Adrenal gland (tissue), 19 donors: ENCODE data around the gene RPL6. TPM values are rescaled to one million over a fixed set of nuclear protein-coding genes. Genes with fewer than 3 reads are reported as not detected.
A peak's percentile ranks its signal among the peaks of the same experiment; 100 is the strongest.

Source experiments
- DNase-seq, 7 donors: peaks; one replicate each; pipeline ENCODE4 v3.0.0-alpha.2; 2019 to 2020
- H3K27ac ChIP-seq, 5 donors: fragments of 200-600 bp; sonication (generic) in 4 of 5; 1 replicate in 3 of 5; 2 replicates in 2 of 5; pipeline versions ENCODE4 v1.5.1 to v1.8.0; 2016 to 2020; ENCODE audit warnings: mild to moderate bottlenecking in 1 of 5
- H3K27me3 ChIP-seq: fragments of 200-600 bp; 2 replicates; pipeline ENCODE4 v1.8.0; 2021
- H3K36me3 ChIP-seq, 2 donors: fragments of 200-600 bp; replicated peaks in 1 of 2; 1 replicate in 1 of 2; 2 replicates in 1 of 2; pipeline versions ENCODE4 v1.5.1 to v1.8.0; 2018 to 2022
- H3K4me1 ChIP-seq, 2 donors: fragments of 200-600 bp; replicated peaks in 1 of 2; 1 replicate in 1 of 2; 2 replicates in 1 of 2; pipeline versions ENCODE4 v1.5.1 to v1.8.0; 2018 to 2021
- H3K4me3 ChIP-seq, 4 donors: fragments of 200-600 bp; sonication (generic) in 3 of 4; one replicate each; pipeline ENCODE4 v1.5.1; 2016 to 2018
- H3K9me3 ChIP-seq, 3 donors: fragments of 200-600 bp; sonication (generic) in 1 of 3; replicated peaks in 1 of 3; 1 replicate in 2 of 3; 2 replicates in 1 of 3; pipeline versions ENCODE4 v1.5.1 to v1.8.0; 2016 to 2021
- CTCF ChIP-seq, 6 experiments: fragments of 450-650 bp in 4 of 6; fragments of 200-600 bp in 2 of 6; sonication (generic) in 1 of 6; IDR thresholded peaks; 1 replicate in 5 of 6; 2 replicates in 1 of 6; pipeline versions ENCODE4 v1.5.1 to v1.8.0; 2016 to 2021; ENCODE audit warnings: antibody characterized with exemption in 6 of 6, mild to moderate bottlenecking in 2 of 6, moderate library complexity in 1 of 6
- POLR2A ChIP-seq, 2 donors: fragments of 450-650 bp; IDR thresholded peaks; one replicate each; pipeline ENCODE4 v1.6.1; 2017; ENCODE audit warnings: antibody characterized with exemption in 2 of 2, mild to moderate bottlenecking in 2 of 2, moderate library complexity in 1 of 2
- whole genome bisulfite sequencing, 4 donors: extraction: QIAGEN DNeasy Blood & Tissue Kit in 2 of 4; methylation state at CpG; one replicate each; pipeline versions ENCODE4 v1.1.5 to v1.1.7; 2013 to 2017; 5-methylcytosine and 5-hydroxymethylcytosine counted together
- intact Hi-C, 2 donors: fragments of 100-400 bp; cut with DNase I; formaldehyde crosslinking; loops; one replicate each; pipeline versions ENCODE4 v1.14.1 to v1.15.0; 2022 to 2023
- long read RNA-seq, 10 donors: library from polyadenylated mRNA in 3 of 10; unstranded in 2 of 10; stranded (forward) in 1 of 10; transcript quantifications; one replicate each; pipeline ENCODE4 v2.0.0 and lab custom pipeline, GENCODE V29; 2021 to 2026
- polyA plus RNA-seq, 3 donors: library from polyadenylated mRNA; stranded (reverse); fragments of 200-250 nt in 2 of 3; fragments of 350-450 nt in 1 of 3; fragmentation: Illumina TruSeq in 1 of 3; extraction: RNeasy Lipid Tissue Mini Kit (QIAGEN cat#74804) in 1 of 3; gene quantifications; one replicate each; pipeline ENCODE4 v1.2.3, GENCODE V29; 2013 to 2014
- total RNA-seq, 9 donors: library from RNA; depleted of rRNA in 4 of 9; stranded (reverse); fragments of >200 nt in 4 of 9; fragments of 120-200 nt in 1 of 9; fragmentation: NEBNext Ultra II Directional in 1 of 9; extraction: Animal tissue kit (Norgen Biotek cat#: 25700) in 1 of 9; gene quantifications; one replicate each; pipeline versions ENCODE4 v1.1.0 to v1.2.4, GENCODE V29; 2013 to 2023
- donor health status: healthy with polysubstance abuse.
- donor health status: Bipolar disorder and iron deficiency.
- donor health status: DM: yes; HTN: yes; CAD: no.
- donor health status: DM: no; HTN: no; CAD: no.
- donor health status: DM: no; HTN: no; CAD: no.
- donor health status: DM: yes; HTN: yes; CAD: no.

The RPL6 gene
- total RNA-seq: 1,000 to 10,000 TPM in 8 of 9 donors, 100 to 1,000 TPM in 1; 976 to 1,900 (median 1,219) TPM
- 1,000 to 10,000 TPM; 1,773 to 2,265 (median 1,796) TPM for polyA plus RNA-seq
- long read RNA-seq, donor 1, transcript RPL6-202 (7 exons, 1,074 nt): minor isoform, 29 of 737 reads
- long read RNA-seq, donor 1, transcript RPL6-204 (2 exons, 612 nt): minor isoform, 9 of 737 reads
- long read RNA-seq, donor 1, transcript RPL6-205 (3 exons, 583 nt): minor isoform, 14 of 737 reads
- long read RNA-seq, donor 1, transcript RPL6-201 (7 exons, 947 nt): major isoform, 302 of 737 reads
- long read RNA-seq, donor 1, partial matches to known transcripts: 362 of 737 reads
- long read RNA-seq, donor 1, other reads (novel, unspliced or antisense): 17 of 737 reads
- long read RNA-seq, donor 2, transcript RPL6-205 (3 exons, 583 nt): minor isoform, 6 of 377 reads
- long read RNA-seq, donor 2, transcript RPL6-204 (2 exons, 612 nt): minor isoform, 6 of 377 reads
- long read RNA-seq, donor 2, transcript RPL6-202 (7 exons, 1,074 nt): minor isoform, 7 of 377 reads
- long read RNA-seq, donor 2, transcript RPL6-201 (7 exons, 947 nt): major isoform, 165 of 377 reads
- long read RNA-seq, donor 2, partial matches to known transcripts: 184 of 377 reads
- long read RNA-seq, donor 2, other reads (novel, unspliced or antisense): 8 of 377 reads
- long read RNA-seq, donor 3, transcript RPL6-202 (7 exons, 1,074 nt): minor isoform, 18 of 484 reads
- long read RNA-seq, donor 3, transcript RPL6-201 (7 exons, 947 nt): major isoform, 192 of 484 reads
- long read RNA-seq, donor 3, transcript RPL6-205 (3 exons, 583 nt): minor isoform, 11 of 484 reads
- long read RNA-seq, donor 3, transcript RPL6-204 (2 exons, 612 nt): minor isoform, 12 of 484 reads
- long read RNA-seq, donor 3, partial matches to known transcripts: 235 of 484 reads
- long read RNA-seq, donor 3, other reads (novel, unspliced or antisense): 14 of 484 reads
- long read RNA-seq, donor 4, transcript RPL6-202 (7 exons, 1,074 nt): minor isoform, 5 of 1,428 reads
- long read RNA-seq, donor 4, transcript RPL6-201 (7 exons, 947 nt): major isoform, 911 of 1,428 reads
- long read RNA-seq, donor 4, partial matches to known transcripts: 496 of 1,428 reads
- long read RNA-seq, donor 4, other reads (novel, unspliced or antisense): 16 of 1,428 reads
- long read RNA-seq, donor 5, transcript RPL6-201 (7 exons, 947 nt): major isoform, 615 of 729 reads
- long read RNA-seq, donor 5, transcript RPL6-202 (7 exons, 1,074 nt): minor isoform, 8 of 729 reads
- long read RNA-seq, donor 5, partial matches to known transcripts: 94 of 729 reads
- long read RNA-seq, donor 5, other reads (novel, unspliced or antisense): 12 of 729 reads
- long read RNA-seq, donor 6, transcript RPL6-202 (7 exons, 1,074 nt): minor isoform, 11 of 1,326 reads
- long read RNA-seq, donor 6, transcript RPL6-201 (7 exons, 947 nt): major isoform, 808 of 1,326 reads
- long read RNA-seq, donor 6, partial matches to known transcripts: 488 of 1,326 reads
- long read RNA-seq, donor 6, other reads (novel, unspliced or antisense): 19 of 1,326 reads
- long read RNA-seq, donor 7, transcript RPL6-205 (3 exons, 583 nt): minor isoform, 17 of 358 reads
- long read RNA-seq, donor 7, transcript RPL6-204 (2 exons, 612 nt): minor isoform, 5 of 358 reads
- long read RNA-seq, donor 7, transcript RPL6-201 (7 exons, 947 nt): major isoform, 133 of 358 reads
- long read RNA-seq, donor 7, transcript RPL6-202 (7 exons, 1,074 nt): minor isoform, 7 of 358 reads
- long read RNA-seq, donor 7, partial matches to known transcripts: 180 of 358 reads
- long read RNA-seq, donor 7, other reads (novel, unspliced or antisense): 16 of 358 reads
- long read RNA-seq, donor 8, transcript RPL6-205 (3 exons, 583 nt): minor isoform, 7 of 512 reads
- long read RNA-seq, donor 8, transcript RPL6-202 (7 exons, 1,074 nt): minor isoform, 21 of 512 reads
- long read RNA-seq, donor 8, transcript RPL6-201 (7 exons, 947 nt): major isoform, 248 of 512 reads
- long read RNA-seq, donor 8, partial matches to known transcripts: 210 of 512 reads
- long read RNA-seq, donor 8, other reads (novel, unspliced or antisense): 21 of 512 reads
- long read RNA-seq, donor 9, transcript RPL6-204 (2 exons, 612 nt): minor isoform, 13 of 581 reads
- long read RNA-seq, donor 9, transcript RPL6-202 (7 exons, 1,074 nt): minor isoform, 17 of 581 reads
- long read RNA-seq, donor 9, transcript RPL6-205 (3 exons, 583 nt): minor isoform, 15 of 581 reads
- long read RNA-seq, donor 9, transcript RPL6-201 (7 exons, 947 nt): major isoform, 207 of 581 reads
- long read RNA-seq, donor 9, partial matches to known transcripts: 308 of 581 reads
- long read RNA-seq, donor 9, other reads (novel, unspliced or antisense): 16 of 581 reads
- long read RNA-seq, donor 10, transcript RPL6-201 (7 exons, 947 nt): major isoform, 78 of 150 reads
- long read RNA-seq, donor 10, transcript RPL6-202 (7 exons, 1,074 nt): minor isoform, 9 of 150 reads
- long read RNA-seq, donor 10, partial matches to known transcripts: 53 of 150 reads
- long read RNA-seq, donor 10, other reads (novel, unspliced or antisense): 6 of 150 reads

DNA sequence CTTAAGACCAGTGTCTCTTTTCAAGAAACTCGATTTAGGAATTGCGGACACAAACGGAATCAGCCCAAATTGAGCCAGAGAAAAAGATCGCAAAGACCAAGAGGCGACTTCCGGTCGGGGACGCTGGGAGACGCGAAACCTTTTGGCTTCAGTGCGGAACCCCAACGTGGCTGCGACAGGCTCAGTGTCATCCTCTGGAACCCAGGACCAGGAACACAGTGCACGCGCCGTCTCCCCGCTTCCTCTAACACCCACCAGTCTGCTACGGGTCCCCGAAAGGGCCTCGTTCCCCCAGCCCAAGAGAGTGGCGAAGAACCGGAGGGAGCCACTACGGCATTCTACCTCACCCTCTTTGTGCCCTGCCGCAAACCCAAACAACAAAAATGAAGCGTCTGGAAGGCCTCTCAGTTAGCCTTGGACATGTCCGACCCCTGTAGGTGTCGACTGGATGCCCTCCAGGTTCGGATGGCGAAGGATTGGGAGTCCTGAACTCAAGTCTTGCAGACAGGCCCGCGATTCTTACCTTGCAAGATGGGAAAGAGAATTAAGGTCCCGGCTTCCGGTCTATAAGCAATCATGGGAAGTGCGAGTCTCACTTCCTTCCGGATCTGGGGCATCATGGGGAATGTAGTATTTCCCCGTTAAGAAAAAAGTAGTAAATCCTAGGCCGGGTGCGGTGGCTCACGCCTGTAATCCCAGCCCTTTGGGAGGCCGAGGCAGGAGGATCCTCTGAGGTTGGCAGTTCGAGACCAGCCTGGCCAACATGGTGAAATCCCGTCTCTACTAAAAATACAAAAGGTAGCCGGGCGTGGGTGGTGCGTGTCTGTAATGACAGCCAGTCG, at the start of gene RPL6:
Gene RPL6, minus strand, starts transcription at position 542 of the 842 bp plus-strand sequence. CDS start 949 bp downstream, outside the sequence.
- Histone ChIP-seq H3K4me1 (peaks cover 11 to 17% of the 10 kb centered on the region in 2 donors), H3K9me3 (no peaks in the 10 kb centered on the region), H3K27me3 (no peaks in the 10 kb centered on the region), H3K4me3 (peak within 1 kb of the TSS; percentile 57 to 89 (median 72)), H3K36me3 (peaks cover 0 to 38% of the 10 kb centered on the region in 2 donors), H3K27ac (peak within 1 kb of the TSS; percentile 82 to 91 (median 90))
- 10 to 16% (median 11%) methylated on average over 25 to 46 of the region's 46 CpGs for WGBS, 4 donors
- intact Hi-C loops: no loop called here
- no peak for TF ChIP-seq CTCF (IDR thresholded peaks at IDR 0.05)
- peak in 1 of 2 donors; percentile 83 for TF ChIP-seq POLR2A (IDR thresholded peaks at IDR 0.05)
- DNase-seq: peak; percentile 80 to 93 (median 87)

- Histone ChIP-seq H3K4me1 (no peaks in the 10 kb centered on the region), H3K36me3 (peaks cover 0 to 47% of the 10 kb centered on the region in 2 donors), H3K27ac (no peak overlapping the region), H3K4me3 (no peak overlapping the region), H3K27me3 (no peaks in the 10 kb centered on the region), H3K9me3 (no peaks in the 10 kb centered on the region)
- no peak for DNase-seq
- TF ChIP-seq CTCF (IDR thresholded peaks at IDR 0.05) (no peak), POLR2A (IDR thresholded peaks at IDR 0.05) (no peak)
- 93 to 97% (median 96%) methylated on average over 5 of the region's 5 CpGs for WGBS, 4 donors
- intact Hi-C loops: no loop called here
Observed at GRCh38 chr12:112458751-112459150, 49.3 kb upstream of the RPL6 start.
